A204.1 (cell line): ENCODE results near the gene CCNF.

Experiments used
- FAIRE-seq: peaks from 2 replicates; lab custom pipeline; 2012; peaks lifted over from hg19 to GRCh38; lab: Jason Lieb, UNC

The CCNF gene

GRCh38 chr16:2487517-2487842, 58.2 kb downstream of the CCNF start:
- FAIRE-seq: no peak

- no peak for FAIRE-seq
These were observed 58.8 kb downstream of the CCNF start for GRCh38 chr16:2487903-2488531.

- no peak for FAIRE-seq
These were observed 60.3 kb downstream of the CCNF start for GRCh38 chr16:2489581-2489980.

DNA sequence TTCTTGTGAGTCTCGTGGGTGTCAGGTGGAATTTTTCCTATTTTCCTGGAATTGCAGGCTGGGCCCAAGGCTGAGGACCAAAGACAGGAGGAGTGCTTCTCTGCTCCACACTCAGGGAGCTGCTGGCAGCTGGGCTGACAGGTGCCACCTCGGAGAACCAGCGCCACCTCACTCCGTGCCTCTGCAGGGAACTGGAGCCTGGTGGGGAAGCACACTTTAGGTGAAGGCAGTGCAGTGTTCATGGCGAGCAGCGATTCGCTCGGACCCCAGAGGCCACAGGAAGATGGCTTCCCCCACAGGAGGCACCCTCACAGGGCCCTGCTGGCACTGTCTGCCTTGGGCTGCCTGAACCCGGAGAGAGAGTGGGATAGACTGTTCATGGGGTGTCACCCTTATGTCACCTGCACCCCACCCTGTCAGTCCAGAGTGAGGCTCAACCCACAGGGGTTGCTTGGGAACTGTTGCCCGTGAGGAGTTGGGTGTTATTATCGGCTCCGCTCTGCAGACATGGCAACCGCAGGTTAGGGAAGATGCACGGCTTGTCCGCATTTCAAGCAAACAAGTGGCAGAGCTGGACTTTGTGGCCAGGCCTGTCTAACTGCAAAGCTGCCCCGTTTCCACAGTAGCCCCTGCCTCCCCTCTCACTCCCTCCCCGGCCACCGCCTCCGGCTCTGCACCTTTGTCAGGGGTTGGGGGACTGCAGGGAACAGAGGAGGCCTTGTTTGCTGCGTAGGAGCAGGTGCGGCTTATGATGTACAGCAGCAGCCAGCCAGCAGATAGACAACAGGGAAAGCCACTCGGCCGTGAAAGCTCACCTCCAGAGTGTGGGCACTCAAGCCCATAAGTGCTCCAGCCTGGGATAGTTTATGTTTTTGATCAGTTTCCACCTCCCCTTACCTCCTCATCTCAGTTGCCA, 61.2 kb downstream of the CCNF start:
- FAIRE-seq: no peak

DNA sequence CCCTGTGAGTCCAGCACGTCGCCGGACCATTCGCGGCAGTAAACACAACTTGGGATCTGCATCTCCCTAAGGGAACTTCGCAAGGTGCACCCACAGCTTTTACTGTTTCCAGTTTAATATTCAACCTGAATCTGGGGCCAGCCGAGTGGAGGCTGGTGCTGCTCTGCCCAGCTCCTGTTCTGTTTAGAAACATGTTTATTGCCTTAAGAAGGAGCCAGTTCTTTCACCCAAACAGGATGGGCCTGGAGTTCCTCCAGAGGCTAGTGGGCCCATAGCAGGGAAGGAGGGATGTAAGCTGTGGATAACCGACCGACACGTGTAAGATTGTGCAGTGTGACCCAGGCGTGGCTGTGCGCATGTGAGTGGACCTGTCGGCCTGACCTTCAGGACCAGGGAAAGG, 63.0 kb downstream of the CCNF start:
- no peak for FAIRE-seq

DNA sequence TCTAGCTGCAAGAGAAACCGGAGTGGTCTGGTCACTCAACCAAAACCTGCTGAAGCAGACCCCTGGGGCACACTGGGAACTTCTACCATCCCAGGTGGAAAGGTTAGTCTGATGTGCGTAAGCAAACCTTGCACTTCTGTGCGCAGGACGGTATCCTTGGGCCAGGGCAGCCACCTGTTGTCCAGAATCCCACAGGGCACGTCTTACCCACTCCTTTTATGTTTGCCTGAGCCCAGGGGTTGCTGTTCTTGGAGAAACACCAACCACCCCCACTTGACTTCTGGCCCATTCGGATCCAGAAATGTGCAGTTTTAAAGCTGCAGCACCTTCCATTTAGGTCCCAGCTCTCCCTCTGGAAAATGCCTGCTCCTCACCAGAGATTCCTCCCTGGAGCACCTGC, 64.4 kb downstream of the CCNF start:
- no peak for FAIRE-seq

DNA sequence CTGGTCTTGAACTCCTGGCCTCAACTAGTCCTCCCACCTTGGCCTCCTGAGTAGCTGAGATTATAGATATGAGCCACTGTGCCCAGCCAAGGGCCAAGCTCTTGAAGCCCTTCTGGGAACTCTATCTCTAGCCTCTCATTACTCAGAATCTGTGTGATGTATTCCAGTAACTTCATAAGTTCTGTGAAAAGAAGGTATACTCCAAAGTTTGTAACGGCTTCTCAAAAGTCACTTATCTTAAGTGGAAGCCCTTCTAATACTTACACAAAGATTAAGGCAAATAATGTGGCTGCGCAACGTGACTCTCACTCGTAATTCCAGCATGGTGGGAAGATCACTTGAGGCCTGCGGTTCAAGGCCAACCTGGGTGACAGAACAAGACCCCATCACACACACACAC, 65.4 kb downstream of the CCNF start:
- no peak for FAIRE-seq

DNA sequence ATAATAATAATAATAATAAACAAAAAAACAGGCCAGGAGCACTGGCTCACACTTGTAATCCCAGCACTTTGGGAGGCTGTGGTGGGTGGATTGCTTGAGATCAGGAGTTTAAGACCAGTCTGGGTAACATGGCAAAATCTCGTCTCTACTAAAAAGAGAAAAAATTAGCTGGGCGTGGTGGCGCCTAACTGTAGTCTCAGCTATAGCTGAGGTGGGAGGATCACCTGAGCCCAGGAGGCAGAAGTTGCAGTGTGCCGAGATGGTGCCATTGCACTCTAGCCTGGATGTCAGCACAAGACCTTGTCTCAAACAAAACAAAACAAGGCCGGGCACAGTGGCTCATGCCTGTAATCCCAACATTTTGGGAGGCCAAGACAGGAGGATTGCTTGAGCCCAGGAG, 65.8 kb downstream of the CCNF start:
- FAIRE-seq: no peak

DNA sequence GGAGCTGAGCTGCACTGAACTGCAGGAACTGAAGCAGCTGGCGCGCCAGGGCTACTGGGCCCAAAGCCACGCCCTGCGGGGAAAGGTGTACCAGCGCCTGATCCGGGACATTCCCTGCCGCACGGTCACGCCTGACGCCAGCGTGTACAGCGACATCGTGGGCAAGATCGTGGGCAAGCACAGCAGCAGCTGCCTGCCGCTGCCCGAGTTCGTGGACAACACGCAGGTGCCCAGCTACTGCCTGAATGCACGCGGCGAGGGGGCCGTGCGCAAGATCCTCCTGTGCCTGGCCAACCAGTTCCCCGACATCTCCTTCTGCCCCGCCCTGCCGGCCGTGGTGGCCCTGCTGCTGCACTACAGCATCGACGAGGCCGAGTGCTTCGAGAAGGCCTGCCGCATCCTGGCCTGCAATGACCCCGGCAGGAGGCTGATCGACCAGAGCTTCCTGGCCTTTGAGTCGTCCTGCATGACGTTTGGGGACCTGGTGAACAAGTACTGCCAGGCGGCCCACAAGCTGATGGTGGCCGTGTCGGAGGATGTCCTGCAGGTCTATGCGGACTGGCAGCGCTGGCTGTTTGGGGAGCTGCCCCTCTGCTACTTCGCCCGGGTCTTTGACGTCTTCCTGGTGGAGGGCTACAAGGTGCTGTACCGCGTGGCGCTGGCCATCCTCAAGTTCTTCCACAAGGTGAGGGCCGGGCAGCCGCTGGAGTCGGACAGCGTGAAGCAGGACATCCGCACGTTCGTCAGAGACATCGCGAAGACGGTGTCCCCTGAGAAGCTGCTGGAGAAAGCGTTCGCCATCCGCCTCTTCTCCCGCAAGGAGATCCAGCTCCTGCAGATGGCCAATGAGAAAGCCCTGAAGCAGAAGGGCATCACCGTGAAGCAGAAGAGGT, 67.2 kb downstream of the CCNF start:
- FAIRE-seq: no peak

DNA sequence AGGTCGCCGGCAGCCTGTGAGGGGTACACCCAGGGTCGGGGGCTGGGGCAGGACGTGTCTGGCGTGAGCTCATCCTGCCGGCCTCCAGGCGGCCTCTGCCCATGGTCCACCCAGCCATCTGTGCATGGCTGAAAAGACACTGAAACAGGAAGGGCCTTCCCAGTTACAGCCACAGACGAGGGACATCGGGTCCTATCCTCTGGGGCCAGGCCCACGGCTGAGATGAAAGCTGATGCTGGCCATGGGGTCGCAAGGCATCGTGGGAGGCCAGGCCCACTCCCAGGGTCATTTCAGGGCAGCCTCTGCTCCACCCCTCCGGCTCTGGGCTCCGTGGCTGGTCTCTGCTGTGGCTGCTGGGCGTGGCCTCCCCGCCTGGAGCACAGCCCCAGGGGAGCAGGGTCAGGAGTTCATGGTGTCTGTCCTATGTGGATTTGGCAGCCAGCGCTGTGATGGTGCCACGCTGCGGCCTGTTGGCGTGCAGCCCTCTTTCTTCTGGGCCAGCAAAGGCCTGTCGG, 67.9 kb downstream of the CCNF start:
- no peak for FAIRE-seq

DNA sequence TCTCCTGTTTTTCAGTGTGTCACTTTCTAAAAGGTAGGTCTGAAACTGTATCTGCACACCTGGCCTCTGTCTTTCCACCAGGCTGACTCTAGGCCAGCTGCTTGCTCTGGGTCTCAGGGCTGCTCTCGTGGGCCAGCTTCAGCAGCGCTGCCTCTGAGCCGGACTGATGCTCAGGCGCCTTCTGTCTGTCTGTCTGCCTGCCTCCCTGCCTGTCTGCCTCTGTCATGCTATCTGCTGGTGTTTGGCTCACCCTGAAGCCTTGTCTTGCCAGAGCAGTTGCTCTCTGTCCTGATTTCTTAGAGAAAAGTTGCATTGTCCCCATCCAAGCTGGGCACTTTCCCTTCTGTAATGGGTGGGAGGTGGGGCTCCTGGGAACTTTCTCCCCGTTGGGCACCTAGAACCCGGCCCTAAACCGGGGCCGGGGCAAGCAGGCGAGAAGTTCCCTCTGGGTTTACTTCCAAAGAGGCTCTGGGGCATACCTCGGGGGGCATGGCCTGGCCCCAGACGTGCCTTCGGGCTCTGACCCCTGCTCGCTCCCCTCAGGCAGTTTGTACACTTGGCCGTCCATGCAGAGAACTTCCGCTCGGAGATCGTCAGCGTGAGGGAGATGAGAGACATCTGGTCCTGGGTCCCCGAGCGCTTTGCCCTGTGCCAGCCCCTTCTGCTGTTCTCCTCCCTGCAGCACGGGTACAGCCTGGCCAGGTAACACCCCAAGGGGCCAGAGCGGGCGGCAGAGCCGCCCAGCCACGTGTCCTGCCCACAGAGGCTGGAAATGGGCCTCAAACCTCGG, 68.6 kb downstream of the CCNF start:
- FAIRE-seq: no peak

- no peak for FAIRE-seq
These were observed 69.4 kb downstream of the CCNF start for GRCh38 chr16:2498531-2499253.

- FAIRE-seq: no peak
These were observed 70.2 kb downstream of the CCNF start for GRCh38 chr16:2499454-2499853.

DNA sequence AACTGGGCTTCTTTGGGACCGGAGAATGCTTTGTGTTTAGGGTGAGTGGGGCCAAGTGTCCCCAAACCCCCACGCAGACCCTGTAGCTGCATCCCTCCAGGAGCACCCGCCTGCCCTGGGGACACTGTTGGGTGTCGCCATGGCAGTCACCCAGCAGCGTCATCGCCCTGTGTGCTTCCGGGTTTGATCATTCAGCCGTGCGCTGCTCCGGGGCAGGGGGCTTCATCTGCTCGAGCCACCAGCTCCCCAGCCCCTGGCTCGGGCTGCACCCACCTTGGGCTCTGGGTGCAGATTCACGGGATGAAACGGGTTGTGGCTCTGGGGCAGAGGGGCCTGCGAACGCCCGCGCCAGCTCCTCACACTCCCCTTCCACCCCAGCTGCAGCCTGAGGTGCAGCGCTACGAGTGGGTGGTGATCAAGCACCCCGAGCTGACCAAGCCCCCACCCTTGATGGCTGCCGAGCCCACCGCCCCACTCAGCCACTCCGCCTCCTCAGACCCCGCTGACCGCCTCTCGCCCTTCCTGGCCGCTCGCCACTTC, 70.7 kb downstream of the CCNF start:
- no peak for FAIRE-seq

DNA sequence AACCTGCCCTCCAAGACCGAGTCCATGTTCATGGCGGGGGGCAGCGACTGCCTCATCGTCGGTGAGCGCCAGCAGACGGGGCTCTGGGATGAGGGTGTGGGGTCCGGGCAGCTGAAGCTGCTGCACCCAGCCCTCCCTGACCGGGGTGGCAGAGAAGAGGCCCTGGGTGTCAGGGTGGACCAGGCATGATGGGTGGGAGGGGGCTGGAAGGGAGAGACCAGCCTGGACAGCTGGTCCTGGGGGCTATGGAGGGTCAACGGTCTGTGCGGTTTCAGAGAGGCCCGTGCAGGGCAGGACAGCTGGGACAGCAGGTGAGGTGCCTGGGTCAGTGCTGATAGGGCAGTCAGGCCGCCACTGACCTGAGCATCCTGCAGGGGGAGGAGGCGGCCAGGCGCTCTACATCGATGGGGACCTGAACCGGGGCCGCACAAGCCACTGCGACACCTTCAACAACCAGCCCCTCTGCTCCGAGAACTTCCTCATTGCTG, 71.2 kb downstream of the CCNF start:
- FAIRE-seq: no peak

DNA sequence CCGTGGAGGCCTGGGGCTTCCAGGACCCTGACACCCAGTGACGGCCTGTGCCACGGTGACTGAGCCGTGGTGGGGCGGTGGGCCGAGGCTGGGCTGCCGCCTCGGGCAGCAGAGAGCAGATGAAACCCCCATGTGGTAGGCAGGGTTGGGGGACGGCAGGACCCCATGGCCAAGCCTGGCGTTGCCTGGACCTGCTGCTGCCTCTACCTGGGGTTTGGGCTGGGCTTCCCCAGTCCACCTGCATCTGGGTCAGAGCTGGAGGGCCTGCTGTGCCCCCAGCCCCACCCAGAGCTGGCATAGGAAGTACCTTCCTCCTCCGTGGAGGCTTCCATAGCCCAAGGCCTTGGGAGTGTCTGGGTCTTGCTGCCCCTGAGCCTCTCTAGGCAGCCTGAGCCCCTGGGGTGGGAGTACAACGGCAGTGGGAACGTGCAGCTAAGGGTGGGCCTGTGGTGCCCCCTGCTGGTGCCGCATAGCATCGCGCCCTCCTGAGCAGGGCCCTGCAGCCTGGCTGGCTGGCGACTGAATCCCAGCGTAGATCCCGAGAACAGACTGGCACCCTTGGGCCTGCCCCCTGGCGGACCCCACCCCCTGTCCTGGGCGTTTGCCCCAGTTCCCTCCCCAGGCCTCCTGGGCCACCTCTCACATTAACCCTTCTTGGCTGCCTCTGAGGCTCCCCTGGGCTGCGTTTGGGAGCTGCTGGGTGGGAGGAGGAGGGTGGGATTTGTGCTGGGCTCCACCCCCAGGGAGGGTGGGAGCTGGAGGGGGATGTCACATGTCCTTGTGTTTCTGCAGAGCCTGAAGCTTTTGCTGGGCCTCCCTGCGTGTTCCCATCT, 71.9 kb downstream of the CCNF start:
- FAIRE-seq: no peak

DNA sequence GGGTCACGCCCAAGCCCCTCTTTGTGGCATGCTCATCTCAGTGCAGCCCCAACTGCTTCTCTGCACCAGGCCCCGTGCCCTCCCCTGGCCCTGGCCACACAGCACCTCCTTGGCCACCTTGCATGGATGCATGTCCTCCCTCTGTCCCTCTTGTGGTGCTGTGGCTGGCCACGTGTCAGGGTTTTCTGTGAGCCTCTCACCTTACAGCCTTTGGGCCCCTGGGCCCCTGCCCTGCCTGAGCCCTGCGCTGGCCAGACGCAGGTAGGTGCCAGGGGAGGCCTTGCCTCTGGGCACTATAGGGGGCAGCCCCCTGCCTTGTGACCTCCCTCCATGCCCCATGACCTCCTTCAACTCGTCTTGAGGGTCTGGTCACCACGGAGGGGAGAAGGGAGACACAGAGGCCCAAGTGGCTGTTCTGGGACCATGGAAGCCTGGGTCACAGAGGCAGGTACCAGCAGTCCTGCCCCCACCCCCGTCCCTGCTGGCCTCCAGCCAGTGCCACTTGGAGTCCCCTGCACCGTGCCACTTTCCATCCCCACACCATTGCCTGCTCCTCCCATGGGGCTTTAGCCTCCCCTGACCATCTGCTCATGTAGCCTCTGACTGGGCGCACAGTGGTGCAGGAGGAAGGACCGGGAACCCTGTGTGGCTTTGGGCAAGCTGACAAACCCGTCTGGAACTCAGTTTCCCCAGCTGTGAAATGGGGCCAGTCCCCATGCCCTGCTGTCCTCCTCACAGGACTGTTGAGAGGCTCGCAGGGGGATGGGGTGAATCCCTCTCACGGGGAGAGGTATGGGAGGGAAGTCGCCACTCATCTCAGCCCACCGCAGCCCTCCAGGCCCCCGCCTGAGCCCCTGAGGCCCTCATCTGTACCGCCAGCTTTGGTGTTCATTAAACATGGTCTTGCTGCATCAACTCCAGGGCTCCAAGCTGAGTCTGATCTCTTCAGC, 73.0 kb downstream of the CCNF start:
- FAIRE-seq: no peak

- no peak for FAIRE-seq
These were observed 76.4 kb downstream of the CCNF start for GRCh38 chr16:2505695-2506094.
